Endothelial cell of umbilical vein (primary cell): ENCODE results near the gene KDM4B. TPM values are rescaled to one million over a fixed set of nuclear protein-coding genes. Genes with fewer than 3 reads are reported as not detected.

Source experiments
- BruUV-seq: library from RNA; stranded (reverse); fragments of 400-500 nt; replicated peaks from 2 replicates; lab custom pipeline; 2021; lab: Mats Ljungman, UMichigan
- CTCF ChIA-PET: fragments of 300-600, 350-600 bp; sonication (Branson Sonifier 250); formaldehyde crosslinking; loops from one replicate; lab custom pipeline; 2021; ENCODE audit warnings: antibody characterized with exemption, inconsistent platforms; lab: Charles Lee
- POLR2A ChIA-PET: fragments of 300-600, 350-600 bp; sonication (Branson Sonifier 250); formaldehyde crosslinking; loops from one replicate; lab custom pipeline; 2021; ENCODE audit warnings: antibody characterized with exemption, inconsistent platforms; lab: Charles Lee
- DNase-seq: peaks from one replicate; pipeline ENCODE4 v3.0.0-alpha.2; 2011; ENCODE audit warnings: low read depth, low spot score
- FAIRE-seq: peaks from 2 replicates; lab custom pipeline; 2011; peaks lifted over from hg19 to GRCh38; lab: Jason Lieb, UNC
- H2AFZ ChIP-seq: 2 replicates; pipeline ENCODE4 v1.6.0; 2012; ENCODE audit warnings: low read depth, low read length, control low read depth, inconsistent platforms
- H3K27ac ChIP-seq: 2 replicates; pipeline ENCODE4 v1.5.1; 2011; ENCODE audit warnings: low read depth, mild to moderate bottlenecking, control low read depth, low read length, moderate library complexity; ENCODE audit not compliant: insufficient read depth
- H3K27me3 ChIP-seq, 2 experiments: 2 replicates each; pipeline versions ENCODE4 v1.6.0 to v1.6.1; 2011; ENCODE audit warnings: low read length in 2 of 2, mixed read lengths in 1 of 2; ENCODE audit not compliant: control insufficient read depth in 2 of 2, insufficient read depth in 2 of 2
- H3K36me3 ChIP-seq, 2 experiments: 2 replicates in 1 of 2; 3 replicates in 1 of 2; pipeline ENCODE4 v1.5.1; 2011; ENCODE audit warnings: low read length in 2 of 2, mild to moderate bottlenecking in 1 of 2, moderate library complexity in 1 of 2; ENCODE audit not compliant: control insufficient read depth in 2 of 2, insufficient read depth in 2 of 2; ENCODE audit errors: extremely low read depth in 1 of 2
- H3K4me1 ChIP-seq: 3 replicates; pipeline ENCODE4 v1.5.1; 2011; ENCODE audit warnings: mild to moderate bottlenecking, low read length; ENCODE audit not compliant: control insufficient read depth, insufficient read depth; ENCODE audit errors: extremely low read depth
- H3K4me2 ChIP-seq: 2 replicates; pipeline ENCODE4 v1.6.1; 2011; ENCODE audit warnings: low read length, control low read depth, mixed read lengths; ENCODE audit not compliant: insufficient read depth
- H3K4me3 ChIP-seq, 3 experiments: fragments of 200-600 bp in 1 of 3; sonication (generic), shearing (Covaris generic) in 1 of 3; replicated peaks in 1 of 3; 2 replicates each; pipeline ENCODE4 v1.5.1; 2011 to 2016; ENCODE audit warnings: control low read depth in 3 of 3, low read length in 3 of 3, mild to moderate bottlenecking in 2 of 3, inconsistent platforms in 1 of 3, low read depth in 1 of 3, moderate library complexity in 1 of 3; ENCODE audit not compliant: insufficient read depth in 1 of 3
- H3K79me2 ChIP-seq: 2 replicates; pipeline ENCODE4 v1.6.0; 2012; ENCODE audit warnings: low read length, inconsistent platforms; ENCODE audit not compliant: control insufficient read depth, insufficient read depth
- H3K9ac ChIP-seq: replicated peaks from 2 replicates; pipeline ENCODE3; 2011; ENCODE audit warnings: low read length, control low read depth; ENCODE audit not compliant: insufficient read depth; ENCODE audit errors: extremely low read depth
- H3K9me1 ChIP-seq: replicated peaks from 3 replicates; pipeline ENCODE4 v1.6.0; 2011; ENCODE audit warnings: mild to moderate bottlenecking, low read length; ENCODE audit not compliant: control insufficient read depth, insufficient read depth; ENCODE audit errors: extremely low read depth
- H3K9me3 ChIP-seq: replicated peaks from 2 replicates; pipeline ENCODE4 v1.5.1; 2012; ENCODE audit warnings: low read length, inconsistent platforms; ENCODE audit not compliant: control insufficient read depth, insufficient read depth
- H4K20me1 ChIP-seq: replicated peaks from 2 replicates; pipeline ENCODE3; 2011; ENCODE audit warnings: mild to moderate bottlenecking, low read length; ENCODE audit not compliant: control insufficient read depth, insufficient read depth; ENCODE audit errors: extremely low read depth
- EZH2 ChIP-seq: IDR thresholded peaks from 2 replicates; pipeline ENCODE4 v1.6.1; 2012; ENCODE audit warnings: borderline replicate concordance, low read depth, mild to moderate bottlenecking, moderate library complexity, low read length, inconsistent platforms; ENCODE audit not compliant: severe bottlenecking
- FOS ChIP-seq: IDR thresholded peaks from 2 replicates; pipeline ENCODE4 v1.6.1; 2011; ENCODE audit warnings: mild to moderate bottlenecking, low read length, moderate library complexity, borderline replicate concordance; ENCODE audit not compliant: insufficient read depth
- GATA2 ChIP-seq: IDR thresholded peaks from 2 replicates; pipeline ENCODE4 v1.7.0; 2011; ENCODE audit warnings: low read depth, mild to moderate bottlenecking, moderate library complexity, mixed read lengths, low read length; ENCODE audit not compliant: insufficient read length, insufficient read depth
- JUN ChIP-seq: IDR thresholded peaks from 2 replicates; pipeline ENCODE4 v1.6.1; 2011; ENCODE audit warnings: borderline replicate concordance, low read depth; ENCODE audit not compliant: insufficient read length, insufficient read depth
- MYC ChIP-seq: IDR thresholded peaks from one replicate; pipeline ENCODE4 v1.6.1; 2011; ENCODE audit warnings: mild to moderate bottlenecking, low read depth, low read length
- POLR2A ChIP-seq: IDR thresholded peaks from 2 replicates; pipeline ENCODE4 v1.6.1; 2012; ENCODE audit warnings: low read depth, mild to moderate bottlenecking, control low read depth, low read length
- POLR2AphosphoS5 ChIP-seq: IDR thresholded peaks from 2 replicates; pipeline ENCODE4 v1.6.1; 2012; ENCODE audit warnings: low read depth, mild to moderate bottlenecking, control low read depth, low read length, moderate library complexity; ENCODE audit not compliant: insufficient read depth
- dilution Hi-C: fragments of 300-500 bp; cut with MboI; formaldehyde crosslinking; loops from one replicate; pipeline ENCODE4 v1.15.0; 2019; ENCODE audit warnings: low sequenced_read_pairs; ENCODE audit not compliant: extremely low pct_ligation_motif_present
- intact Hi-C: fragments of 100-400 bp; cut with micrococcal nuclease; formaldehyde crosslinking; loops from one replicate; pipeline ENCODE4 v1.10.0; 2022
- polyA plus RNA-seq, 4 experiments: library from polyadenylated mRNA; depleted of rRNA in 3 of 4; stranded (reverse) in 3 of 4; unstranded in 1 of 4; fragments of >200 nt; gene quantifications; 2 replicates each; pipeline versions ENCODE4 v1.2.1 to v1.2.3, GENCODE V29; 2011 to 2012; ENCODE audit warnings: missing spikeins in 1 of 4
- total RNA-seq: library from RNA; stranded (reverse); gene quantifications from 2 replicates; pipeline ENCODE4 v1.2.3, GENCODE V29; 2021
- TF ChIP-seq, protein P1 (sequence below): IDR thresholded peaks from 2 replicates; pipeline ENCODE4 v1.6.1; 2011; ENCODE audit not compliant: insufficient read depth, insufficient read length
- TF ChIP-seq, protein P2 (sequence below), 2 donors: IDR thresholded peaks; 1 replicate in 1 of 2; 2 replicates in 1 of 2; pipeline ENCODE4 v1.5.1; 2011; ENCODE audit warnings: low read length in 2 of 2, mild to moderate bottlenecking in 2 of 2, moderate library complexity in 2 of 2, control low read depth in 1 of 2, inconsistent platforms in 1 of 2, low read depth in 1 of 2; ENCODE audit not compliant: insufficient read depth in 1 of 2; ENCODE audit errors: extremely low read depth in 1 of 2

Gene KDM4B
- total and polyA plus RNA-seq, 2 donors (not counting 3 experiments of a cell fraction or from before 2014, with no cell fraction given): 12.4 to 37.2 TPM

DNA sequence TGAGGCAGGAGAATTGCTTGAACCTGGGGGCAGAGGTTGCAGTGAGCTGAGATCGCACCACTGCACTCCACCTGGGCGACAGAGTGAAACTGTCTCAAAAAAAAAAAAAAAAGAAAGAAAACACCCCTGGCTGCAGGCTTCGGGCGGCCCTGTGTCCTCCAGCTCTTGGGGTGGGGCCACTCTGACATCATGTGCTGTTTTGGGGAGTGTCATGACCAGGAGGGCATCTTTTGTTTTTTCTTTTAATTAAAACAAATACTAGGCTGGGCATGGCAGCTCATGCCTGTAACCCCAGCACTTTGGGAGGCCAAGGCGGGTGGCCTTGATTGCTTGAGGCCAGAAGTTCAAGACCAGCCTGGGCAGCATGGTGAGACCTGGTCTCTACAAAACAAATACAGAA, 52.1 kb downstream of the KDM4B start:
- intact Hi-C loops: no loop called here
- Histone ChIP-seq H3K4me3 (no peak overlapping the region), H3K79me2 (peaks cover 21% of the 10 kb centered on the region), H3K27ac (no peak overlapping the region), H2AFZ (no peak overlapping the region), H3K4me2 (no peak overlapping the region), H3K4me1 (no peaks in the 10 kb centered on the region), H3K9me1 (no peaks in the 10 kb centered on the region), H3K9me3 (no peaks in the 10 kb centered on the region), H3K36me3 (peaks cover 0 to 10% of the 10 kb centered on the region in 2 experiments), H3K27me3 (no peaks in the 10 kb centered on the region), H4K20me1 (no peaks in the 10 kb centered on the region), H3K9ac (no peak overlapping the region)
- ChIA-PET POLR2A (interaction anchor here (0.7 kb wide), 1 partner anchor 11 kb away, joined by 3 read pairs; no protein-coding TSS in a partner anchor), CTCF (interaction anchor here (1.2 to 1.3 kb wide), 2 partner anchors 10 to 20 kb away, joined by 3 to 5 read pairs; no protein-coding TSS in a partner anchor)
- DNase-seq: no peak
- BruUV-seq: no TSS peak
- dilution Hi-C loops: no loop called here
- no peak for TF ChIP-seq MYC
- TF ChIP-seq, protein P1, sequence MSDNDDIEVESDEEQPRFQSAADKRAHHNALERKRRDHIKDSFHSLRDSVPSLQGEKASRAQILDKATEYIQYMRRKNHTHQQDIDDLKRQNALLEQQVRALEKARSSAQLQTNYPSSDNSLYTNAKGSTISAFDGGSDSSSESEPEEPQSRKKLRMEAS: no peak
- no peak for TF ChIP-seq JUN
- no peak for TF ChIP-seq POLR2A
- no peak for TF ChIP-seq FOS
- no peak for TF ChIP-seq EZH2
- FAIRE-seq: no peak

DNA sequence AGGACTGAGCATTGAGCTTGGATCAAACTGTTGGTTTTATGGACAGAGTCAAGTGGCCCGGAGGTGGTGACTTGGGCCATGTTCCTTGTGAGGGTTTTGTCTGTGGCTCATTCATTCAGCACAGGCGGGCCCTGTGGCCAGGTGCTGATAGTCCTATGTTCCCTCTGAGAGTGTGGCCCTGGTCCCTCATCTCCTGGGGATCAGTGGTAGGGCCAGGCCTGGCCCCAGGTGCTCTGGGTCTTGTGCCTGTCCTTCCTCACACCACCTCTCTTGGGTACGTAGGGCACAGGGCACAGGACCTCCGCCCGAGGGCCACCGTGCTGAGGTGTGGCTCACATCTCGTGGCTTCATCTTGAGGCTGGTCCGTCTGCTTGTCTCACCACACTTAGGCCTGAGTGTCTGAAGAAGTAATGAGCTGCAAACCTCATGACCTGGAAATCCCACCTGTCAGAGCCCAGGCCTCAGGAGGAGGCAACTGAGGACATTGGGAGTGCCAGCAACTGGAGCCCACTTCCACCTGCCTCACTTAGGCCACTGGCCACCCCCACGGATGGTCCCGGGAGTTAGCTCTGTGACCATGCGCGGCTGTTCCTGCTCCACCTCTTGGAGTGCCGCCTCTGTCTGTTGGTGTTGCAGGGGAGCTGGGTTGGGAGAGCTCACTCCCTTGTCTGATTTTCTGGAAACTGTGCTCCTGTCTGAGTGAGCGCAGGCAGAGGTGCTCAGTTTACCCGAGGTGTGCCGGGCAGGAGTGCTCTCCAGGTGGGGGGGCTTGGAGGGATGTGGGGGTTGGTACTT, 53.4 kb downstream of the KDM4B start:
- no TSS peak for BruUV-seq
- Histone ChIP-seq H3K4me3 (no peak overlapping the region), H3K9ac (no peak overlapping the region), H4K20me1 (peaks cover 2% of the 10 kb centered on the region), H3K9me3 (no peaks in the 10 kb centered on the region), H3K27ac (no peak overlapping the region), H3K4me2 (no peak overlapping the region), H3K4me1 (no peaks in the 10 kb centered on the region), H3K9me1 (no peaks in the 10 kb centered on the region), H2AFZ (no peak overlapping the region), H3K36me3 (peaks cover 0 to 7% of the 10 kb centered on the region in 2 experiments), H3K27me3 (no peaks in the 10 kb centered on the region), H3K79me2 (peaks cover 21% of the 10 kb centered on the region)
- TF ChIP-seq POLR2A (no peak), FOS (no peak), EZH2 (no peak), MYC (no peak), JUN (no peak), GATA2 (no peak), POLR2AphosphoS5 (no peak)
- TF ChIP-seq, protein P1: no peak
- TF ChIP-seq, protein P2, sequence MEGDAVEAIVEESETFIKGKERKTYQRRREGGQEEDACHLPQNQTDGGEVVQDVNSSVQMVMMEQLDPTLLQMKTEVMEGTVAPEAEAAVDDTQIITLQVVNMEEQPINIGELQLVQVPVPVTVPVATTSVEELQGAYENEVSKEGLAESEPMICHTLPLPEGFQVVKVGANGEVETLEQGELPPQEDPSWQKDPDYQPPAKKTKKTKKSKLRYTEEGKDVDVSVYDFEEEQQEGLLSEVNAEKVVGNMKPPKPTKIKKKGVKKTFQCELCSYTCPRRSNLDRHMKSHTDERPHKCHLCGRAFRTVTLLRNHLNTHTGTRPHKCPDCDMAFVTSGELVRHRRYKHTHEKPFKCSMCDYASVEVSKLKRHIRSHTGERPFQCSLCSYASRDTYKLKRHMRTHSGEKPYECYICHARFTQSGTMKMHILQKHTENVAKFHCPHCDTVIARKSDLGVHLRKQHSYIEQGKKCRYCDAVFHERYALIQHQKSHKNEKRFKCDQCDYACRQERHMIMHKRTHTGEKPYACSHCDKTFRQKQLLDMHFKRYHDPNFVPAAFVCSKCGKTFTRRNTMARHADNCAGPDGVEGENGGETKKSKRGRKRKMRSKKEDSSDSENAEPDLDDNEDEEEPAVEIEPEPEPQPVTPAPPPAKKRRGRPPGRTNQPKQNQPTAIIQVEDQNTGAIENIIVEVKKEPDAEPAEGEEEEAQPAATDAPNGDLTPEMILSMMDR (IDR thresholded peaks at IDR 0.05; ENCODE audit: extremely low read depth in 1 of 2, insufficient read depth in 1 of 2, low read depth in 1 of 2, low read length in 2 of 2): no peak
- POLR2A ChIA-PET: no interaction called here
- DNase-seq: no peak
- CTCF ChIA-PET: interaction anchor here (0.6 to 1.6 kb wide), 5 partner anchors 9 to 180 kb away, joined by 3 to 5 read pairs (median 4); no protein-coding TSS in a partner anchor
- dilution Hi-C loops (no loop called here), intact Hi-C loops (no loop called here)
- no peak for FAIRE-seq
